ENCODE results near the gene TOR3A. TPM values are rescaled to one million over a fixed set of nuclear protein-coding genes. Genes with fewer than 3 reads are reported as not detected.
"Not testable (repeated sequence)": the region's sequence is repeated elsewhere in the genome, so short reads cannot be mapped to it uniquely, and the experiment has no call there.

TOR3A gene
- 59.5 TPM for total RNA-seq

DNA sequence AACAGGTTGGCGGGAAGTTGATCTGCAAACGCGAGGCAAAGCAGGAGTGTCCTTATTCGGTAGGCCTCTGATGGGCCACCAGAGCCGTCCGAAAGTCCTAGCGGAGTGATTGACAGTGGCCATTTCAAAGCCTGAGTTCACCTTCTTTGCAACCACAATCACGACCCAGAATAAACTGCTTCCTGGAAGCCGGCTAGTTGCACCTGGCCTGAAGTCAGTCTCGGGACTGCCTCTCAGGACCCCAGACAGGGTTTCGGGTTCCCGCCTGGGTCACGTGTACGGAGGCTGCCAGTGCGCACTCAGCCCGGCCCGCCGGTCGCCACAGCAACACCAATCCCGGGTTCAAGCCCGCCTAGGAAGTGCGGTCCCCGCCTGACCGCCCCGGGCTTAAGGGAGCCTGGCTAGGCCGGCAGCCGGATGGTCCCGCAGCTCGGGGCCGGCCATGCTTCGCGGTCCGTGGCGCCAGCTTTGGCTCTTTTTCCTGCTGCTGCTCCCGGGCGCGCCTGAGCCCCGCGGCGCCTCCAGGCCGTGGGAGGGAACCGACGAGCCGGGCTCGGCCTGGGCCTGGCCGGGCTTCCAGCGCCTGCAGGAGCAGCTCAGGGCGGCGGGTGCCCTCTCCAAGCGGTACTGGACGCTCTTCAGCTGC lies at the start of gene TOR3A:
TOR3A (plus strand) TSS at position 384 of the 646 bp plus-strand sequence; CDS start at position 443, 59 bp downstream.
- Histone ChIP-seq H3K27me3 (ENCODE audit: insufficient read depth, low read length) (no peaks in the 10 kb centered on the region), H3K4me1 (ENCODE audit: insufficient read depth, low read length) (peaks cover 30% of the 10 kb centered on the region), H3K9me3 (ENCODE audit: low read depth, low read length) (no peaks in the 10 kb centered on the region), H3K4me3 (ENCODE audit: low read length) (peak within 1 kb of the TSS; percentile 78)

DNA sequence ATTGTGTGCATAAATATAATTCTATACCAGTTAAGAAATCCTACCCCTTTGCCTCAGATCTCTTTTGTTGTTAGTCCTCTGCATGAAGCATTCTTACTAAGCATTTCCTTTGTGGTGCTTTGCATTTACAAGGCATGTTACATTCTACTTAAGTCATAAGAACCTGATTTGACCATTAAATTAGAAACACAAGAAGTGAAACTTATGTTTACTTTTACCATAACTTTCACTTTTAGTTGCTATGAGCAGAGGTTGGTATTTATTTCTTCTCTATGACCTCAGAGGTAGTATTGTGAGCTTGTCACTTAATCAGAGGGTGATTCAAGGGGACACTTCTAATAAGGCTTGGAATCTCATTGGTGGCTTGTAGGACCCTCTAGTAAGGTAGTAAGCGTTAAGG lies 47.1 kb upstream of the TOR3A start:
- Histone ChIP-seq H3K4me3 (ENCODE audit: low read length) (no peak overlapping the region), H3K4me1 (ENCODE audit: insufficient read depth, low read length) (peaks cover 52% of the 10 kb centered on the region), H3K9me3 (ENCODE audit: low read depth, low read length) (no peaks in the 10 kb centered on the region), H3K27me3 (ENCODE audit: insufficient read depth, low read length) (no peaks in the 10 kb centered on the region)

GRCh38 chr1:179036844-179037465 lies 44.9 kb upstream of the TOR3A start:
- no peak overlapping the region for H3K4me3 ChIP-seq (ENCODE audit: low read length)

DNA sequence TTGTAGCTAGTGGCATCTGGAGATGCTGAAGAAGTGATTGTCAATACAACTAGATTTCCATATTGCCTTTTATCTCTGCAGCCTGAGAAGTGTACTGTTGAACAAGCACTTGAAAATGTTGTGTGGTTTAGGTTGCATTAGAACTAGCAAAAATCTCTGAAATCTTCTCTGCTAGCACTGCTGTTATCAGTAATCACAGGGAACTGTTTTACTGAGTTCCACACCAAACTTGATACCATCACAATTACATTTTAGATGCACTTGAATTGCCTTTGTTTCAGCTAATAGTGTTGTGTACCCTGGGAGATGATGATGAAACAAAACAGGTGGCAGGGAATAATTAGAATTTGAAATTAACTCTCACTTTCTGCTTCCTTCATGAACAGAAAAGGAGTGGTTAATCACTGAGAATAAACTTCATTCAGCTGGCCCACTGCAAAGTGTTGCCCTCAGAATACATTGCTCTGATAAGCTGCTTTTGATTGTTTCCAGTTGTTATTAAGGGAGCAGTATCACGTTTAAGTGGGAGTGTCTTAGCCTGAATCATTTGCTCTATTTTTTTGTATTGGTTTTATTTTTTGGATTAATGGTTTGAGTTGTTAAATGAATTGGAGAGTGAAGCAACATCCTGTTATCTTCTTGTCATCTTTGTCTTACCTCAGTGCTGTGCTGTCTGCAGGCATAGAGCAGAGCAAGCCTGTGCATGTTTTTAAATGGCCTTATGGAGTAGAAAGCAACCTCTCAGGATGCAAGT lies 43.2 kb upstream of the TOR3A start:
- Histone ChIP-seq H3K4me3 (ENCODE audit: low read length) (no peak overlapping the region), H3K4me1 (ENCODE audit: insufficient read depth, low read length) (peaks cover 47% of the 10 kb centered on the region), H3K27me3 (ENCODE audit: insufficient read depth, low read length) (no peaks in the 10 kb centered on the region), H3K9me3 (ENCODE audit: low read depth, low read length) (no peaks in the 10 kb centered on the region)

More at GRCh38 chr1:179036844-179037465, 44.9 kb upstream of the TOR3A start:
- no peaks in the 10 kb centered on the region for H3K9me3 ChIP-seq (ENCODE audit: low read depth, low read length)
- H3K4me1 ChIP-seq (ENCODE audit: insufficient read depth, low read length) = peaks cover 51% of the 10 kb centered on the region
- H3K27me3 ChIP-seq (ENCODE audit: insufficient read depth, low read length) = no peaks in the 10 kb centered on the region

- H3K9me3 ChIP-seq (ENCODE audit: low read depth, low read length); H3K27me3 ChIP-seq (ENCODE audit: insufficient read depth, low read length); H3K4me3 ChIP-seq (ENCODE audit: low read length): not testable (repeated sequence)
- peaks cover 37% of the 10 kb centered on the region for H3K4me1 ChIP-seq (ENCODE audit: insufficient read depth, low read length)
These were observed 42.2 kb upstream of the TOR3A start for GRCh38 chr1:179039502-179040174.

DNA sequence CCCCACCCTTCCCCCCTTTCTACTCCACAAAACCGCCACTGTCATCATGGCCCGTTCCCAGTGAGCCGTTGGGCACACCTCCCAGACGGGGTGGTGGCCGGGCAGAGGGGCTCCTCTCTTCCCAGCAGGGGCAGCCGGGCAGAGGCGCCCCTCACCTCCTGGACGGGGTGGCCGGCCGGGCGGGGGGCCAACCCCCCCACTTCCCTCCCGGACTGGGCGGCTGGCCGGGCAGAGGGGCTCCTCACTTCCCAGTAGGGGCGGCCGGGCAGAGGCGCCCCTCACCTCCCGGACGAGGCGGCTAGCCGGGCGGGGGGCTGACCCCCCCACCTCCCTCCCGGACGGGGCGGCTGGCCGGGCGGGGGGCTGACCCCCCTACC lies 41.7 kb upstream of the TOR3A start:
- H3K27me3 ChIP-seq (ENCODE audit: insufficient read depth, low read length); H3K9me3 ChIP-seq (ENCODE audit: low read depth, low read length); H3K4me3 ChIP-seq (ENCODE audit: low read length): not testable (repeated sequence)
- peaks cover 33% of the 10 kb centered on the region for H3K4me1 ChIP-seq (ENCODE audit: insufficient read depth, low read length)

- Histone ChIP-seq H3K4me1 (ENCODE audit: insufficient read depth, low read length) (peaks cover 20% of the 10 kb centered on the region), H3K9me3 (ENCODE audit: low read depth, low read length) (no peaks in the 10 kb centered on the region), H3K4me3 (ENCODE audit: low read length) (no peak overlapping the region), H3K27me3 (ENCODE audit: insufficient read depth, low read length) (no peaks in the 10 kb centered on the region)
These were observed 39.8 kb upstream of the TOR3A start for GRCh38 chr1:179042087-179042486.

DNA sequence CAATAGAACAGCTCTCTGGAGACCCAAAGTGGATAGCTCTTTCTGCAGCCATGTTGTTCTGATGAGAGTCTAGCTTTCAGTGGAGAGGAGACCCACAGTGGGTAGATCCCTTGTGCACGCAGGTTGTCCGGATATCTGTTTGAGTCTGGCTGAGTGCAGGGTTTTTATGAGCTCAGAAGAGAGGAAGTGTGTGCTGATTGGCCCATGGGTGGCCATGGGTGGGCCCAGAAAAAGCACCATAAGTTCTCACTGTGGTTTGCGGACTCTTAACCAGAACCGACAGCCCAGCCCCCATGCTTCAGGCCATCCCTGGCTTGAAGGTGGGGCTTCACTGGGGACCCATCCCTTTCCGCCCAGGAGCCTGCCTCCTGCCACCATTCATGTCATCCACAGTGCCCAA lies 39.2 kb upstream of the TOR3A start:
- H3K4me3 ChIP-seq (ENCODE audit: low read length) = no peak overlapping the region
- H3K27me3 ChIP-seq (ENCODE audit: insufficient read depth, low read length) = no peaks in the 10 kb centered on the region
- peaks cover 14% of the 10 kb centered on the region for H3K4me1 ChIP-seq (ENCODE audit: insufficient read depth, low read length)
- no peaks in the 10 kb centered on the region for H3K9me3 ChIP-seq (ENCODE audit: low read depth, low read length)

DNA sequence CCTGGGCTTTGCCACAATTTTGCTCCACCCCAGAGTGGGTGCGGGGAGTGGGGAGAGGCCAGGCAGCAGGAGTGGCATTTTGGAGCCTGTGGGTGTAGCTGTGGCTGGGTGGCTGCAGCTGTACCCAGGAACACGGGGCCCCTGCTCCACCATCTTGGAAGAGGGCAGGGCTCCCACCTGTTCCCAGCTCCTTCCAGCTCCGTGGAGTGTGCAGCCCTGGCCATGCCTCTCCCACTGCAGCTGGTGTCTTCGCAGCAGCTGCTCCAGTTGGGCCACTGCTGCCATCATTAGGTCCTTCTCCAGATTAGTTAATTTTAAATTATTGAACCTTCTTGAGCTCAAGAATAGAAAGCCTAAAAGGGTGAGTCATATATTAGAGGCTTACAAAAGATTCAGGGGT lies 38.6 kb upstream of the TOR3A start:
- Histone ChIP-seq H3K9me3 (ENCODE audit: low read depth, low read length) (no peaks in the 10 kb centered on the region), H3K4me3 (ENCODE audit: low read length) (no peak overlapping the region), H3K27me3 (ENCODE audit: insufficient read depth, low read length) (no peaks in the 10 kb centered on the region), H3K4me1 (ENCODE audit: insufficient read depth, low read length) (peaks cover 8% of the 10 kb centered on the region)

GRCh38 chr1:179043907-179044306 lies 38.0 kb upstream of the TOR3A start:
- H3K4me1 ChIP-seq (ENCODE audit: insufficient read depth, low read length) = peaks cover 4% of the 10 kb centered on the region
- no peak overlapping the region for H3K4me3 ChIP-seq (ENCODE audit: low read length)
- H3K9me3 ChIP-seq (ENCODE audit: low read depth, low read length) = no peaks in the 10 kb centered on the region
- H3K27me3 ChIP-seq (ENCODE audit: insufficient read depth, low read length) = no peaks in the 10 kb centered on the region

DNA sequence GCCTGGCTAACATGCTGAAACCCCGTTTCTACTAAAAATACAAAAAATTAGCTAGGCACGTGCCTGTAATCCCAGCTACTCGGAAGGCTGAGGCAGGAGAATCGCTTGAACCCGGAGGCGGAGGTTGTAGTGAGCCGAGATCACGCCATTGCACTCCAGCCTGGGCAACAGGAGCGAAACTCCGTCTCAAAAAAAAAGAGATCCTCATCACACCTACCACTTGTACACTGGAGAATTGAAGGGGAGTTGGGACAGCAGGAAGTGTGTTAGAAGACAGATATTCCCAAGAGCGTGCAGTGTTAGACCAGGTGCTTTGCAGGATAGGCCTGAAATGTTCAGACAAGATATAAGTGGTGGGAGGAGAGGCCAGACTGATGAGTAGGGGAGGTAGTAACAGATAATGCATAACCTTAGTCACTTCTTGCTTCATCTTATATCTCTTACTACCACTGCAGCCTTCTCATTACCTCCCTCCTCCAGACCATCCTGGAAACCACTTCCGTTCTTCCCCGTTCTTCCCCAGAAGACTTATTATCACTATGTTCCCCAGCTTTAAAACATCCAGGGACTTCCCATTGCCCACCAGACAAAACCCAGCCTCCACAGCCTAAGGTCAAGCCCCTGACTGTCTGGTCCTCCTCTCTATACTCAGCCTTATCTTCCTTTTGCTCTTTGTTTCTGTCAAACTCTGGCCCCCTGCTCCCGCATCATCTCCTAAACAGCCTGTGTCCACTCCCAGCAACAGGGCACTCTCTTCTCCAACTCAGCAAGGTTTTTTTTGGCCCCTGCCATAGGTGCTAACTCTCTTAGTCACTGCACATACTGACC lies 34.8 kb upstream of the TOR3A start:
- no peaks in the 10 kb centered on the region for H3K27me3 ChIP-seq (ENCODE audit: insufficient read depth, low read length)
- no peak overlapping the region for H3K4me3 ChIP-seq (ENCODE audit: low read length)
- no peaks in the 10 kb centered on the region for H3K4me1 ChIP-seq (ENCODE audit: insufficient read depth, low read length)
- H3K9me3 ChIP-seq (ENCODE audit: low read depth, low read length) = no peaks in the 10 kb centered on the region

DNA sequence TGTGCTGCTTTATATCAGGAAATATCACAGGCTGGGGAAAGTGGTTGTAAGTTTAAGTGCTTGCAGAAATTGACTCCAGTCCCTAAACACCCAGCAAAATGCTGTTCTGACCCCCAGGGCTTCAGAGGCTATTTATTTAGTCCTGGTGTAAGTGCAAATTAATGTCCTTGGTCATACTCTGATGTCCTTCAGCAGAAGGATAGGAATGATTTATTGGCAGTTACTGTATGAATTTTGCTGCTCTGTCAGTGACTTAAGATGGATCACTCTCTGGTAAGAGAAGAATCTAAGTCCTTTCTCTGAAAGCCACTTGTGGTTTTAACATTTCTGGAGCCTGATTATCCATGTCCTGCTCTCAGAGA lies 34.3 kb upstream of the TOR3A start:
- H3K4me3 ChIP-seq (ENCODE audit: low read length) = no peak overlapping the region
- no peaks in the 10 kb centered on the region for H3K4me1 ChIP-seq (ENCODE audit: insufficient read depth, low read length)
- no peaks in the 10 kb centered on the region for H3K9me3 ChIP-seq (ENCODE audit: low read depth, low read length)
- no peaks in the 10 kb centered on the region for H3K27me3 ChIP-seq (ENCODE audit: insufficient read depth, low read length)

DNA sequence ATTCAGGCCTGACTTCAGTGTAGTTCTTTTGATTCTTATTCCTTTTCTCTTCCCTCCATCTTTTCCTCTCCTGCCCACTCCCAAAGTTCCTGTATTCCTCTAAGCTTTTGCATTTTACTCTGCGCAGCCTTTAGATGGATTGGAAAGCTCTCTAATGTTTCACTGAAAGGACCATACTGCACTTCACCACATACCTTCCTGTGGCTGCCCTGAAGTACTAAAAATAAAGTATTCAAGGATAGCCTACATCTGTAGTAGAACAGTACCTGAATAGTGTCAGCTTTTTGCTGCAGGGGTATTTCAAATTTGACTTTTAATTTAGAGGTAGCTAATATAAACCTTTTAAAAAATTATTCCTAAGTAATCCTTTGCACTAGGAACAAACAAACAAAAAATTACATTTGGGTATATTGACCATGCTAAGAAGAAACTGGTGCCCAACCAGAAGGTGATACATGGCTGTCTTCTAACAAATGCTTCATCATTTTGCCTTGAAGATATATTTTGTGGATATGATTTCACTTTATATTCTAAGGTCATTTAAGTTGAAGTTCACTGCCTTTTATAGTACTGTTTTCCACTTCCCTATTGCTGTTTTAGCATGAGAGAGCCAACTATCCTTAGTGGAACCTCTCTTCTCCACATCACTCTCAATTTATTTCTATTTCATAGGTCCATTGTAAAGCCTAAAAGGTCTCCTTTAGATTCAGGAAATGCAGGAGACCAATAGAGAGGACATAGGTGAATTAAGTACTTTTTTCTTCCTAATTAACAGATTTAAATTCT lies 33.3 kb upstream of the TOR3A start:
- Histone ChIP-seq H3K4me1 (ENCODE audit: insufficient read depth, low read length) (no peaks in the 10 kb centered on the region), H3K9me3 (ENCODE audit: low read depth, low read length) (no peaks in the 10 kb centered on the region), H3K4me3 (ENCODE audit: low read length) (no peak overlapping the region), H3K27me3 (ENCODE audit: insufficient read depth, low read length) (no peaks in the 10 kb centered on the region)

- Histone ChIP-seq H3K4me3 (ENCODE audit: low read length) (no peak overlapping the region), H3K9me3 (ENCODE audit: low read depth, low read length) (no peaks in the 10 kb centered on the region), H3K27me3 (ENCODE audit: insufficient read depth, low read length) (no peaks in the 10 kb centered on the region), H3K4me1 (ENCODE audit: insufficient read depth, low read length) (no peaks in the 10 kb centered on the region)
These were observed 29.1 kb upstream of the TOR3A start for GRCh38 chr1:179052776-179053175.
